ENCODE results near the gene HMG20A. TPM values are rescaled to one million over a fixed set of nuclear protein-coding genes. Genes with fewer than 3 reads are reported as not detected.

The HMG20A gene
- total and polyA plus RNA-seq, 10 of the 15 experiments (the other 5 are each of a cell fraction or from before 2014, with no cell fraction given), result 30.0 to 98.7 (median 46.8) TPM

- TF ChIP-seq ZBTB4 (CRISPR knock-in tag; IDR thresholded peaks at IDR 0.05), result no peak
- no peak for TF ChIP-seq ZNF207 (IDR thresholded peaks at IDR 0.05; ENCODE audit: borderline replicate concordance)
- TF ChIP-seq ESRRA (IDR thresholded peaks at IDR 0.05; ENCODE audit: low read length), result no peak
- TF ChIP-seq IRF3 (IDR thresholded peaks at IDR 0.05), result no peak
- no peak for TF ChIP-seq MEF2A (IDR thresholded peaks at IDR 0.05; ENCODE audit: insufficient read depth, low read depth, low read length)
- TF ChIP-seq EP300 (IDR thresholded peaks at IDR 0.05; ENCODE audit: borderline replicate concordance in 1 of 2, control insufficient read depth in 1 of 2, low read depth in 2 of 2, low read length in 2 of 2), result no peak
- TF ChIP-seq ZBTB11 (CRISPR knock-in tag; IDR thresholded peaks at IDR 0.05), result no peak
- no peak for TF ChIP-seq HDAC6 (IDR thresholded peaks at IDR 0.05; ENCODE audit: unreplicated experiment)
- no peak for TF ChIP-seq IKZF2 (IDR thresholded peaks at IDR 0.05)
- no peak for TF ChIP-seq RBBP5 (conservative IDR thresholded peaks at IDR 0.05)
These were observed 61.0 kb downstream of the HMG20A start (continued) for GRCh38 chr15:77481670-77482069.
